HG03045 (cell line): ENCODE data around the gene HELLS.
A peak's percentile ranks its signal among the peaks of the same experiment; 100 is the strongest.
"Not testable (repeated sequence)": the region's sequence is repeated elsewhere in the genome, so short reads cannot be mapped to it uniquely, and the experiment has no call there.

Experiments used
- ATAC-seq: cut with Tn5 transposase; IDR thresholded peaks from one replicate; pipeline ENCODE4 v1.9.1; 2021; ENCODE audit warnings: mild to moderate bottlenecking, moderate library complexity; ENCODE audit not compliant: unreplicated experiment

Gene HELLS

GRCh38 chr10:94545391-94546048, at the start of gene HELLS:
Gene HELLS, plus strand, starts transcription at chr10:94545788. Its CDS starts 134 bp downstream, at chr10:94545922.
- peak; percentile 85 for ATAC-seq

GRCh38 chr10:94496010-94496409, 49.6 kb upstream of the HELLS start:
- ATAC-seq, result no peak

GRCh38 chr10:94496646-94497045, 48.9 kb upstream of the HELLS start:
- no peak for ATAC-seq

- ATAC-seq, result no peak
Observed at GRCh38 chr10:94500063-94500462, 45.5 kb upstream of the HELLS start.

- no peak for ATAC-seq
Observed at GRCh38 chr10:94521276-94522250, 24.0 kb upstream of the HELLS start.

GRCh38 chr10:94524146-94524545, 21.4 kb upstream of the HELLS start:
- ATAC-seq, result no peak

- no peak for ATAC-seq
Observed at GRCh38 chr10:94524711-94525110, 20.9 kb upstream of the HELLS start.

GRCh38 chr10:94531550-94531949, 14.0 kb upstream of the HELLS start:
- not testable (repeated sequence) for ATAC-seq

GRCh38 chr10:94533027-94533426, 12.6 kb upstream of the HELLS start:
- no peak for ATAC-seq

- not testable (repeated sequence) for ATAC-seq
Observed at GRCh38 chr10:94542282-94542681, 3.3 kb upstream of the HELLS start.

- ATAC-seq, result peak; percentile 9
Observed at GRCh38 chr10:94546049-94546900, 687 bp downstream of the HELLS start.

GRCh38 chr10:94546901-94547185, 1.3 kb downstream of the HELLS start:
- no peak for ATAC-seq

- ATAC-seq, result no peak
Observed at GRCh38 chr10:94549221-94549620, 3.6 kb downstream of the HELLS start.

- ATAC-seq, result not testable (repeated sequence)
Observed at GRCh38 chr10:94567714-94568307, 22.2 kb downstream of the HELLS start.

GRCh38 chr10:94571081-94571480, 25.5 kb downstream of the HELLS start:
- ATAC-seq, result no peak

- ATAC-seq, result no peak
Observed at GRCh38 chr10:94571528-94571927, 25.9 kb downstream of the HELLS start.

GRCh38 chr10:94578790-94579189, 33.2 kb downstream of the HELLS start:
- ATAC-seq, result no peak

- no peak for ATAC-seq
Observed at GRCh38 chr10:94583124-94583523, 37.5 kb downstream of the HELLS start.

GRCh38 chr10:94591461-94592205, 46.0 kb downstream of the HELLS start:
- peak; percentile 79 for ATAC-seq
